ENCODE data around the gene CCDC80.

GRCh38 chr3:112651516-112651915 lies 10.6 kb upstream of the CCDC80 start:
- TF ChIP-seq CTCF (IDR thresholded peaks at IDR 0.05) (no peak), POLR2A (IDR thresholded peaks at IDR 0.05) (no peak), EP300 (IDR thresholded peaks at IDR 0.05) (no peak)
